A549 (cell line): ENCODE data around the gene CRISPLD2.

ENCODE experiments used
- FOXS1 ChIP-seq: fragments of 250-450 bp; sonication (Bioruptor Pico); IDR thresholded peaks from 2 replicates; pipeline ENCODE4 v1.5.0; 2020; ENCODE audit warnings: mild to moderate bottlenecking, moderate library complexity
- JUN ChIP-seq, 2 experiments: fragments of >200 bp; sonication (Bioruptor Twin); formaldehyde crosslinking; IDR thresholded peaks; 2 replicates in 1 of 2; 3 replicates in 1 of 2; pipeline ENCODE4 v1.6.1; 2016 to 2017
- JUNB ChIP-seq: fragments of >200 bp; sonication (Bioruptor Twin); formaldehyde crosslinking; IDR thresholded peaks from 2 replicates; pipeline ENCODE4 v1.6.1; 2016
- MYC ChIP-seq: IDR thresholded peaks from 2 replicates; pipeline ENCODE4 v1.6.1; 2012; ENCODE audit warnings: mild to moderate bottlenecking, inconsistent platforms, low read length, improper control_type of control experiment, borderline replicate concordance
- POLR2A ChIP-seq: IDR thresholded peaks from 2 replicates; pipeline ENCODE4 v1.6.1; 2012; ENCODE audit warnings: mild to moderate bottlenecking, low read length
- RAD21 ChIP-seq, 2 experiments: fragments of >200 bp in 1 of 2; sonication (Bioruptor Twin) in 1 of 2; formaldehyde crosslinking in 1 of 2; IDR thresholded peaks in 1 of 2; conservative IDR thresholded peaks in 1 of 2; 2 replicates in 1 of 2; 3 replicates in 1 of 2; pipeline ENCODE4 v1.6.1; 2012 to 2018; ENCODE audit warnings: inconsistent platforms in 1 of 2
- RFX5 ChIP-seq: fragments of 450-650 bp; IDR thresholded peaks from 2 replicates; pipeline ENCODE4 v1.7.1; 2014; ENCODE audit warnings: antibody characterized with exemption, mild to moderate bottlenecking, moderate library complexity
- SMC3 ChIP-seq: fragments of >200 bp; sonication (Bioruptor Twin); formaldehyde crosslinking; IDR thresholded peaks from 3 replicates; pipeline ENCODE4 v1.6.1; 2018; ENCODE audit warnings: inconsistent platforms
- TP53 ChIP-seq: fragments of 250-450 bp; sonication (Bioruptor Pico); IDR thresholded peaks from 2 replicates; pipeline ENCODE4 v1.5.0; 2021; ENCODE audit warnings: mild to moderate bottlenecking, moderate library complexity
- ZFP36 ChIP-seq: fragments of 450-650 bp; IDR thresholded peaks from 2 replicates; pipeline ENCODE4 v1.6.1; 2014; ENCODE audit warnings: borderline replicate concordance; ENCODE audit not compliant: partially characterized antibody
- TF ChIP-seq, protein P1 (sequence below): fragments of >200 bp; sonication (Bioruptor Twin); formaldehyde crosslinking; IDR thresholded peaks from 3 replicates; pipeline ENCODE4 v1.5.1; 2016
- TF ChIP-seq, protein P2 (sequence below): fragments of 150-350 bp; IDR thresholded peaks from 2 replicates; pipeline ENCODE4 v1.6.1; 2014; ENCODE audit warnings: low read depth, mild to moderate bottlenecking, low read length
- TF ChIP-seq, protein P3 (sequence below): fragments of 200-600 bp; sonication (generic); IDR thresholded peaks from 2 replicates; pipeline ENCODE4 v1.6.1; 2016; ENCODE audit warnings: antibody characterized with exemption, mild to moderate bottlenecking, moderate library complexity
- TF ChIP-seq, protein P4 (sequence below): fragments of 450-650 bp; IDR thresholded peaks from 2 replicates; pipeline ENCODE4 v1.6.1; 2014; ENCODE audit warnings: antibody characterized with exemption

DNA sequence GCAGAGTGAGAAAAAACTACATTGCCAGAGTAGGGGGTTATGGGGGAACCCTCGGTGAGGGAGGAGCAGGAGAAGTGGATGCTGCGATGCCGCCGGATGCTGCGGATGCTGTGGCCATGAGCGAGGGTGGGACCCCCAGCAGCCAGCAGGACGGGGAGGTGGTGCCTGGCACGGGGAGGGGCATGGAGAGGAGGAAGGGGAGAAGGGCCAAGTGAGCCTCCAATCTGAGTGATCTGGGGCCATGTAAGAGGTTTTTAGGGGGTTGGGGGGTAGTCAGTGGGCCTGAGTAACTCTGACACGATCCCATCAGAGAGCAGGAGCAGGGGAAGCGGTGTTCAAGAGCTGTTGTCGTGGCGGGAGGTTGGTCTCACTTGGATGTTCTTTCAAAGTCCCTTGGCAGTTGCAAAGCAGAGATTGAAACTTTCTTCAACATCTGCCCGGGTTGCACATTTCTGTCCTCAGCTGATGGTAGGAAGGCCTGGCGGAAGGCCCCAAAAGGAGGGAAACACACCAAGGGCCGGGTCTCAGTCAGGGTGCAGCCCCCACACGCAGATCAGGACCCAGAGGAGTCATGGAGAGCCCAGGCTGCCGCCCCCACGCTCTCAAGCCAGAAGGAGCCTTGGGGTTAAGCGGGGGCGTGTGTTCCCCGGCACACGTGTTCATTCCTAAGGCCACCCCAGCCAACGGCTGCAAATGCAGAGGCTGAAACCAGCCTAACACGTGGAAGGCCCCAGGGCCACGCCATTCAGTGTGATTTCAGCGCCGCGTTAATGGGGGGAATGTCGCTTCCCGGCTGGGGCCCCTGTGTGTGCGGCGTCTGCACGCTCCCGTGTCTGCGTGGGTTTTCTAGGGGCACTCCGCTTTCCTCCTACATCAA is 109.9 kb downstream of the CRISPLD2 start:
- no peak for TF ChIP-seq POLR2A
- TF ChIP-seq, protein P1, sequence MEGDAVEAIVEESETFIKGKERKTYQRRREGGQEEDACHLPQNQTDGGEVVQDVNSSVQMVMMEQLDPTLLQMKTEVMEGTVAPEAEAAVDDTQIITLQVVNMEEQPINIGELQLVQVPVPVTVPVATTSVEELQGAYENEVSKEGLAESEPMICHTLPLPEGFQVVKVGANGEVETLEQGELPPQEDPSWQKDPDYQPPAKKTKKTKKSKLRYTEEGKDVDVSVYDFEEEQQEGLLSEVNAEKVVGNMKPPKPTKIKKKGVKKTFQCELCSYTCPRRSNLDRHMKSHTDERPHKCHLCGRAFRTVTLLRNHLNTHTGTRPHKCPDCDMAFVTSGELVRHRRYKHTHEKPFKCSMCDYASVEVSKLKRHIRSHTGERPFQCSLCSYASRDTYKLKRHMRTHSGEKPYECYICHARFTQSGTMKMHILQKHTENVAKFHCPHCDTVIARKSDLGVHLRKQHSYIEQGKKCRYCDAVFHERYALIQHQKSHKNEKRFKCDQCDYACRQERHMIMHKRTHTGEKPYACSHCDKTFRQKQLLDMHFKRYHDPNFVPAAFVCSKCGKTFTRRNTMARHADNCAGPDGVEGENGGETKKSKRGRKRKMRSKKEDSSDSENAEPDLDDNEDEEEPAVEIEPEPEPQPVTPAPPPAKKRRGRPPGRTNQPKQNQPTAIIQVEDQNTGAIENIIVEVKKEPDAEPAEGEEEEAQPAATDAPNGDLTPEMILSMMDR, result no peak
- TF ChIP-seq, protein P2, sequence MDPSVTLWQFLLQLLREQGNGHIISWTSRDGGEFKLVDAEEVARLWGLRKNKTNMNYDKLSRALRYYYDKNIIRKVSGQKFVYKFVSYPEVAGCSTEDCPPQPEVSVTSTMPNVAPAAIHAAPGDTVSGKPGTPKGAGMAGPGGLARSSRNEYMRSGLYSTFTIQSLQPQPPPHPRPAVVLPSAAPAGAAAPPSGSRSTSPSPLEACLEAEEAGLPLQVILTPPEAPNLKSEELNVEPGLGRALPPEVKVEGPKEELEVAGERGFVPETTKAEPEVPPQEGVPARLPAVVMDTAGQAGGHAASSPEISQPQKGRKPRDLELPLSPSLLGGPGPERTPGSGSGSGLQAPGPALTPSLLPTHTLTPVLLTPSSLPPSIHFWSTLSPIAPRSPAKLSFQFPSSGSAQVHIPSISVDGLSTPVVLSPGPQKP, result no peak
- no peak for TF ChIP-seq TP53 (CRISPR knock-in tag)
- TF ChIP-seq SMC3, result no peak
- no peak for TF ChIP-seq JUN (IDR thresholded peaks at IDR 0.05)
- no peak for TF ChIP-seq MYC
- TF ChIP-seq, protein P3, sequence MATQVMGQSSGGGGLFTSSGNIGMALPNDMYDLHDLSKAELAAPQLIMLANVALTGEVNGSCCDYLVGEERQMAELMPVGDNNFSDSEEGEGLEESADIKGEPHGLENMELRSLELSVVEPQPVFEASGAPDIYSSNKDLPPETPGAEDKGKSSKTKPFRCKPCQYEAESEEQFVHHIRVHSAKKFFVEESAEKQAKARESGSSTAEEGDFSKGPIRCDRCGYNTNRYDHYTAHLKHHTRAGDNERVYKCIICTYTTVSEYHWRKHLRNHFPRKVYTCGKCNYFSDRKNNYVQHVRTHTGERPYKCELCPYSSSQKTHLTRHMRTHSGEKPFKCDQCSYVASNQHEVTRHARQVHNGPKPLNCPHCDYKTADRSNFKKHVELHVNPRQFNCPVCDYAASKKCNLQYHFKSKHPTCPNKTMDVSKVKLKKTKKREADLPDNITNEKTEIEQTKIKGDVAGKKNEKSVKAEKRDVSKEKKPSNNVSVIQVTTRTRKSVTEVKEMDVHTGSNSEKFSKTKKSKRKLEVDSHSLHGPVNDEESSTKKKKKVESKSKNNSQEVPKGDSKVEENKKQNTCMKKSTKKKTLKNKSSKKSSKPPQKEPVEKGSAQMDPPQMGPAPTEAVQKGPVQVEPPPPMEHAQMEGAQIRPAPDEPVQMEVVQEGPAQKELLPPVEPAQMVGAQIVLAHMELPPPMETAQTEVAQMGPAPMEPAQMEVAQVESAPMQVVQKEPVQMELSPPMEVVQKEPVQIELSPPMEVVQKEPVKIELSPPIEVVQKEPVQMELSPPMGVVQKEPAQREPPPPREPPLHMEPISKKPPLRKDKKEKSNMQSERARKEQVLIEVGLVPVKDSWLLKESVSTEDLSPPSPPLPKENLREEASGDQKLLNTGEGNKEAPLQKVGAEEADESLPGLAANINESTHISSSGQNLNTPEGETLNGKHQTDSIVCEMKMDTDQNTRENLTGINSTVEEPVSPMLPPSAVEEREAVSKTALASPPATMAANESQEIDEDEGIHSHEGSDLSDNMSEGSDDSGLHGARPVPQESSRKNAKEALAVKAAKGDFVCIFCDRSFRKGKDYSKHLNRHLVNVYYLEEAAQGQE, result no peak
- no peak for TF ChIP-seq RAD21 (conservative IDR thresholded peaks at IDR 0.05 in 1 of 2, IDR thresholded peaks at IDR 0.05 in 1 of 2)
- TF ChIP-seq ZFP36, result no peak
- no peak for TF ChIP-seq FOXS1 (CRISPR knock-in tag)
- TF ChIP-seq RFX5, result no peak
- TF ChIP-seq, protein P4, sequence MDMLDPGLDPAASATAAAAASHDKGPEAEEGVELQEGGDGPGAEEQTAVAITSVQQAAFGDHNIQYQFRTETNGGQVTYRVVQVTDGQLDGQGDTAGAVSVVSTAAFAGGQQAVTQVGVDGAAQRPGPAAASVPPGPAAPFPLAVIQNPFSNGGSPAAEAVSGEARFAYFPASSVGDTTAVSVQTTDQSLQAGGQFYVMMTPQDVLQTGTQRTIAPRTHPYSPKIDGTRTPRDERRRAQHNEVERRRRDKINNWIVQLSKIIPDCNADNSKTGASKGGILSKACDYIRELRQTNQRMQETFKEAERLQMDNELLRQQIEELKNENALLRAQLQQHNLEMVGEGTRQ, result no peak
- no peak for TF ChIP-seq JUNB
